Keratinocyte (primary cell): ENCODE data around the gene SAE1. TPM values are rescaled to one million over a fixed set of nuclear protein-coding genes. Genes with fewer than 3 reads are reported as not detected.

Source experiments
- DNase-seq: peaks from one replicate; pipeline ENCODE4 v3.0.0-alpha.2; 2011; ENCODE audit warnings: low read depth, missing footprints, low spot score
- FAIRE-seq: peaks from 2 replicates; lab custom pipeline; 2011; peaks lifted over from hg19 to GRCh38; lab: Jason Lieb, UNC
- H2AFZ ChIP-seq: 2 replicates; pipeline ENCODE4 v1.6.0; 2012; ENCODE audit warnings: low read length, control low read depth, inconsistent platforms; ENCODE audit not compliant: control insufficient read depth
- H3K27ac ChIP-seq: 2 replicates; pipeline ENCODE4 v1.5.1; 2011; ENCODE audit warnings: low read length; ENCODE audit not compliant: control insufficient read depth, insufficient read depth
- H3K27me3 ChIP-seq: 3 replicates; pipeline ENCODE4 v1.6.0; 2011; ENCODE audit warnings: low read length; ENCODE audit not compliant: control insufficient read depth, insufficient read depth; ENCODE audit errors: extremely low read depth
- H3K36me3 ChIP-seq, 2 experiments: 2 replicates in 1 of 2; 3 replicates in 1 of 2; pipeline ENCODE4 v1.5.1; 2011; ENCODE audit warnings: low read length in 2 of 2, mild to moderate bottlenecking in 1 of 2; ENCODE audit not compliant: control insufficient read depth in 2 of 2, insufficient read depth in 2 of 2; ENCODE audit errors: extremely low read depth in 1 of 2
- H3K4me1 ChIP-seq: 3 replicates; pipeline ENCODE4 v1.5.1; 2011; ENCODE audit warnings: low read length; ENCODE audit not compliant: control insufficient read depth, insufficient read depth; ENCODE audit errors: extremely low read depth
- H3K4me2 ChIP-seq: 3 replicates; pipeline ENCODE4 v1.6.0; 2011; ENCODE audit warnings: low read depth, low read length; ENCODE audit not compliant: control insufficient read depth, insufficient read depth; ENCODE audit errors: extremely low read depth
- H3K4me3 ChIP-seq, 3 experiments: fragments of 200-600 bp in 1 of 3; sonication (generic) in 1 of 3; 2 replicates in 2 of 3; 3 replicates in 1 of 3; pipeline ENCODE4 v1.5.1; 2011 to 2016; ENCODE audit warnings: low read length in 3 of 3, mild to moderate bottlenecking in 3 of 3, control low read depth in 2 of 3, inconsistent platforms in 1 of 3, low read depth in 1 of 3, mixed read lengths in 1 of 3, mixed run types in 1 of 3, moderate library complexity in 1 of 3; ENCODE audit not compliant: control insufficient read depth in 2 of 3, insufficient read depth in 2 of 3; ENCODE audit errors: extremely low read depth in 1 of 3
- H3K79me2 ChIP-seq: 2 replicates; pipeline ENCODE4 v1.6.0; 2012; ENCODE audit warnings: low read length; ENCODE audit not compliant: control insufficient read depth, insufficient read depth
- H3K9ac ChIP-seq: 3 replicates; pipeline ENCODE4 v1.6.0; 2011; ENCODE audit warnings: low read length; ENCODE audit not compliant: control insufficient read depth, insufficient read depth; ENCODE audit errors: extremely low read depth
- H3K9me1 ChIP-seq: 3 replicates; pipeline ENCODE4 v1.6.0; 2011; ENCODE audit warnings: low read length; ENCODE audit not compliant: control insufficient read depth, insufficient read depth; ENCODE audit errors: extremely low read depth
- H3K9me3 ChIP-seq: 2 replicates; pipeline ENCODE4 v1.5.1; 2012; ENCODE audit warnings: low read depth, low read length; ENCODE audit not compliant: control insufficient read depth
- H4K20me1 ChIP-seq: 3 replicates; pipeline ENCODE4 v1.6.0; 2011; ENCODE audit warnings: low read length; ENCODE audit not compliant: control insufficient read depth, insufficient read depth; ENCODE audit errors: extremely low read depth
- EZH2 ChIP-seq: IDR thresholded peaks from one replicate; pipeline ENCODE4 v1.6.1; 2012; ENCODE audit warnings: inconsistent platforms, mild to moderate bottlenecking, low read length, moderate library complexity
- dilution Hi-C: fragments of 300-500 bp; cut with MboI; formaldehyde crosslinking; loops from one replicate; pipeline ENCODE4 v1.7.0; 2020; ENCODE audit warnings: low sequenced_read_pairs; ENCODE audit not compliant: extremely low pct_ligation_motif_present
- polyA plus RNA-seq, 5 experiments: library from polyadenylated mRNA; depleted of rRNA in 3 of 5; stranded (reverse) in 3 of 5; stranded (forward) in 1 of 5; unstranded in 1 of 5; fragments of >200 nt; gene quantifications; 1 replicate in 1 of 5; 2 replicates in 3 of 5; 3 replicates in 1 of 5; pipeline versions ENCODE4 v1.2.1 to v1.2.3, GENCODE V29; 2011 to 2012; ENCODE audit warnings: missing spikeins in 2 of 5, low read depth in 1 of 5, low replicate concordance in 1 of 5
- TF ChIP-seq, protein P1 (sequence below), 3 experiments: IDR thresholded peaks in 1 of 3; conservative IDR thresholded peaks in 1 of 3; optimal IDR thresholded peaks in 1 of 3; 2 replicates in 2 of 3; 3 replicates in 1 of 3; pipeline versions ENCODE3 to v1.5.1; 2011; ENCODE audit warnings: low read length in 3 of 3, mild to moderate bottlenecking in 3 of 3, moderate library complexity in 2 of 3, control low read depth in 1 of 3, inconsistent platforms in 1 of 3; ENCODE audit not compliant: insufficient read depth in 2 of 3; ENCODE audit errors: extremely low read depth in 1 of 3

Gene SAE1
- polyA plus RNA-seq, 1 donor (not counting 4 experiments of a cell fraction or from before 2014, with no cell fraction given), result 102 TPM

DNA sequence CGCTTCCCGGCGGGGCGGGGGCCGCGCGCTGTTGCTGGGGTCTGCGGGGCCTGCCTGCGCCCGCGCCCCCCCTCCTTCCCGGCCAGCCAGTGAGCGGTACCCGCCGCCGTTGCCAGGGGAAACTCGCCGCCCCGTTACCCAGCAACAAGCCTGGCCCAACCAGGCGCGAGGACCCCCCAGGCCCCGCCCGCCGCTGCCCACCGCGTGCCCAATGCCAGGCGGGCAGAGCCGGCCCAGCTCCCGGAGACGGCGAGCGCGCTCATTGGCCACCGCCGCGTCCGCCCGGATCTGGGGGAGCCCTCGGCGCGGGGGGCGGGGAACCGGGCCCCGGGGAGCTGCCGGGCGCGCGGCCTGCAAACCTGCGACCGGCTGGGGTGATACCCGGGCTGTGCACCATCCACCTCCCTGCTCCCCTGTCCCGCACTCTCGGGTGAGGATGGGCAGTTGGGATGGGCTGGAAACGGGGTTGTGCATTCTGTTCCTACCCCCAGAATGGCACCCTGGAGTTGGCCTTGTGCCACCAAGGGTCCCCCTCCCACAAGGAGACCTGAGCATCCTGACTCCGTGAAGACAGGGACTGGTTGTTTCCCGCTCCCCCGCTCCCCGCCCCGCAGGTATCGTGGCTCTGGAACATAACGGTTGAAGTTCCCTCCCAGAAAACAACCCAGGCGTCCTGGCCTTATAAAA, 109.1 kb downstream of the SAE1 start:
- H3K4me2 ChIP-seq, result peak overlapping the region; percentile 45
- H3K9ac ChIP-seq, result no peak overlapping the region
- peaks cover 2% of the 10 kb centered on the region for H3K9me1 ChIP-seq
- FAIRE-seq, result no peak
- peaks cover 34% of the 10 kb centered on the region for H3K4me1 ChIP-seq
- DNase-seq, result no peak
- no peaks in the 10 kb centered on the region for H3K27me3 ChIP-seq
- peaks cover 0 to 10% of the 10 kb centered on the region in 2 experiments for H3K36me3 ChIP-seq
- no peak for TF ChIP-seq EZH2
- TF ChIP-seq, protein P1, sequence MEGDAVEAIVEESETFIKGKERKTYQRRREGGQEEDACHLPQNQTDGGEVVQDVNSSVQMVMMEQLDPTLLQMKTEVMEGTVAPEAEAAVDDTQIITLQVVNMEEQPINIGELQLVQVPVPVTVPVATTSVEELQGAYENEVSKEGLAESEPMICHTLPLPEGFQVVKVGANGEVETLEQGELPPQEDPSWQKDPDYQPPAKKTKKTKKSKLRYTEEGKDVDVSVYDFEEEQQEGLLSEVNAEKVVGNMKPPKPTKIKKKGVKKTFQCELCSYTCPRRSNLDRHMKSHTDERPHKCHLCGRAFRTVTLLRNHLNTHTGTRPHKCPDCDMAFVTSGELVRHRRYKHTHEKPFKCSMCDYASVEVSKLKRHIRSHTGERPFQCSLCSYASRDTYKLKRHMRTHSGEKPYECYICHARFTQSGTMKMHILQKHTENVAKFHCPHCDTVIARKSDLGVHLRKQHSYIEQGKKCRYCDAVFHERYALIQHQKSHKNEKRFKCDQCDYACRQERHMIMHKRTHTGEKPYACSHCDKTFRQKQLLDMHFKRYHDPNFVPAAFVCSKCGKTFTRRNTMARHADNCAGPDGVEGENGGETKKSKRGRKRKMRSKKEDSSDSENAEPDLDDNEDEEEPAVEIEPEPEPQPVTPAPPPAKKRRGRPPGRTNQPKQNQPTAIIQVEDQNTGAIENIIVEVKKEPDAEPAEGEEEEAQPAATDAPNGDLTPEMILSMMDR (optimal IDR thresholded peaks at IDR 0.05 in 1 of 3, IDR thresholded peaks at IDR 0.05 in 1 of 3, conservative IDR thresholded peaks at IDR 0.05 in 1 of 3; ENCODE audit: extremely low read depth in 1 of 3, insufficient read depth in 2 of 3, low read length in 3 of 3), result no peak
- peak overlapping the region in 1 of 3 experiments; percentile 7 for H3K4me3 ChIP-seq
- no peak overlapping the region for H2AFZ ChIP-seq
- H3K79me2 ChIP-seq, result no peaks in the 10 kb centered on the region
- H4K20me1 ChIP-seq, result no peaks in the 10 kb centered on the region
- H3K9me3 ChIP-seq, result no peaks in the 10 kb centered on the region
- dilution Hi-C loops, result no loop called here
- H3K27ac ChIP-seq, result no peak overlapping the region

DNA sequence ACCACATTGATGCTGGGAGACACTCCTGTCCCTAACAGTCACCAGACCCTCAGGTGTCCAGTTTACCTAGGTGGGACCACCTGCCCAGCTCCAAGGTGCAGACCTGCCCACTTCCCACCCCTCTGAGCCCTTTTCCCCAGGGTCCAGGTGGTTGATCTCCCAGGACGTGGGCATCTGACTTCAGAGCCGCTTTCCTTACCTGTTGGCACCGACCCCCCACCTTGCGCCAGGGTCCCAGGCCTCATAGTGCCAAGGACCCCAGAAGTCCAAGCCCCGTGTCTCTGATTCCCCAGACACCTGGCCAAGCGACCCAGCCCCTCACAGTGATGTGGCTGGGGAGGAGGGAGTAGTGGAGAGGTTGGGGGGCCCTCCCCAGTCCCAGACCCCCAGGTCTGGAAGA, 109.9 kb downstream of the SAE1 start:
- H3K9me1 ChIP-seq, result peaks cover 2% of the 10 kb centered on the region
- DNase-seq (no peak), FAIRE-seq (no peak)
- H3K27ac ChIP-seq, result peak overlapping the region; percentile 8
- peak overlapping the region; percentile 15 for H2AFZ ChIP-seq
- H3K4me1 ChIP-seq, result peaks cover 34% of the 10 kb centered on the region
- H3K4me3 ChIP-seq, result peak overlapping the region in 1 of 3 experiments; percentile 35
- no peaks in the 10 kb centered on the region for H3K79me2 ChIP-seq
- no peak for TF ChIP-seq EZH2
- TF ChIP-seq, protein P1 (optimal IDR thresholded peaks at IDR 0.05 in 1 of 3, IDR thresholded peaks at IDR 0.05 in 1 of 3, conservative IDR thresholded peaks at IDR 0.05 in 1 of 3; ENCODE audit: extremely low read depth in 1 of 3, insufficient read depth in 2 of 3, low read length in 3 of 3), result no peak
- no peaks in the 10 kb centered on the region for H3K27me3 ChIP-seq
- H3K4me2 ChIP-seq, result peak overlapping the region; percentile 71
- peak overlapping the region; percentile 28 for H3K9ac ChIP-seq
- dilution Hi-C loops, result no loop called here
- H4K20me1 ChIP-seq, result no peaks in the 10 kb centered on the region
- H3K36me3 ChIP-seq, result peaks cover 0 to 10% of the 10 kb centered on the region in 2 experiments
- H3K9me3 ChIP-seq, result no peaks in the 10 kb centered on the region
